AML-193 (cell line): ENCODE data around the gene ATG5.
"Not testable (repeated sequence)": the region's sequence is repeated elsewhere in the genome, so short reads cannot be mapped to it uniquely, and the experiment has no call there.

Source experiments
- DNase-seq, 2 experiments: peaks; one replicate each; lab custom pipeline; 2025; lab: John Stamatoyannopoulos, UW

Gene ATG5

GRCh38 chr6:106257195-106257594 is 68.4 kb downstream of the ATG5 start:
- DNase-seq: no peak

GRCh38 chr6:106256201-106256968 is 69.2 kb downstream of the ATG5 start:
- DNase-seq: no peak

GRCh38 chr6:106255306-106255705 is 70.3 kb downstream of the ATG5 start:
- no peak for DNase-seq

GRCh38 chr6:106254636-106255035 is 70.9 kb downstream of the ATG5 start:
- DNase-seq: no peak

GRCh38 chr6:106253731-106254130 is 71.8 kb downstream of the ATG5 start:
- DNase-seq: no peak

GRCh38 chr6:106253172-106253571 is 72.4 kb downstream of the ATG5 start:
- DNase-seq: no peak

- no peak for DNase-seq
Observed at GRCh38 chr6:106252687-106253086, 72.9 kb downstream of the ATG5 start.

GRCh38 chr6:106251531-106252255 is 73.9 kb downstream of the ATG5 start:
- DNase-seq: not testable (repeated sequence)

- DNase-seq: no peak
Observed at GRCh38 chr6:106250953-106251352, 74.6 kb downstream of the ATG5 start.

GRCh38 chr6:106249658-106250057 is 75.9 kb downstream of the ATG5 start:
- DNase-seq: no peak

- no peak for DNase-seq
Observed at GRCh38 chr6:106247733-106248132, 77.8 kb downstream of the ATG5 start.

GRCh38 chr6:106247293-106247692 is 78.3 kb downstream of the ATG5 start:
- DNase-seq: no peak

GRCh38 chr6:106244931-106245330 is 80.6 kb downstream of the ATG5 start:
- DNase-seq: no peak

- DNase-seq: no peak
Observed at GRCh38 chr6:106244521-106244920, 81.0 kb downstream of the ATG5 start.

- no peak for DNase-seq
Observed at GRCh38 chr6:106243261-106243660, 82.3 kb downstream of the ATG5 start.

- no peak for DNase-seq
Observed at GRCh38 chr6:106241498-106241897, 84.1 kb downstream of the ATG5 start.

- DNase-seq: no peak
Observed at GRCh38 chr6:106237286-106237685, 88.3 kb downstream of the ATG5 start.

GRCh38 chr6:106229876-106230445 is 95.6 kb downstream of the ATG5 start:
- not testable (repeated sequence) for DNase-seq

GRCh38 chr6:106227612-106228507 is 97.7 kb downstream of the ATG5 start:
- DNase-seq: no peak

- DNase-seq: no peak
Observed at GRCh38 chr6:106226676-106227075, 98.9 kb downstream of the ATG5 start.

- no peak for DNase-seq
Observed at GRCh38 chr6:106225581-106225980, 100.0 kb downstream of the ATG5 start.

GRCh38 chr6:106223300-106223930 is 102.1 kb downstream of the ATG5 start:
- peak; percentile 69 to 86 for DNase-seq
